Measurements from ENCODE around the gene HMGB1. TPM values are rescaled to one million over a fixed set of nuclear protein-coding genes. Genes with fewer than 3 reads are reported as not detected.

Gene HMGB1
- total RNA-seq, 4 donors from 2014 or later = 212 to 327 (median 271) TPM

DNA sequence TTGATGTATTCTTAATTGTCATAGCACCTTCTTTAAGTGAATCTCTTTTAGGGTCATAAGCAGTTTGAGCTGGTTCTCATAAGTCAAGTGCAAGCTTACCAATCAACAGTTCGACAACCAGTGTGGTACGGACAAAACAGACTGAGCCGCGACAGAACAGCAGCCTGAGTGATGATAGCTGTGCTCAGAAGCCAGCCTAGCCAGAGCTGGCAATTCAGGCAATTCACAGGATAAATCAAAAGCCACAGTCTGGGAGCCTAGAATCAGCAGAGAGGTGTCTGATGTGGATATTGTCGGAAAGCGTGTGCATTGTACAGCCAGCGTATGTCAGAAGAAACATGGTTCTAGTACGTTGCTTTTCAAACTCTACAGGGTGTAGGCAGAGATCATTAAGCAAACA is 28.6 kb downstream of the HMGB1 start:
- 92% methylated on average over 8 of the region's 8 CpGs for WGBS
- no peaks in the 10 kb centered on the region for H3K36me3 ChIP-seq
- TF ChIP-seq EP300 (IDR thresholded peaks at IDR 0.05) (no peak), POLR2A (IDR thresholded peaks at IDR 0.05) (no peak), POLR2AphosphoS5 (IDR thresholded peaks at IDR 0.05) (no peak)
- TF ChIP-seq, protein P1, sequence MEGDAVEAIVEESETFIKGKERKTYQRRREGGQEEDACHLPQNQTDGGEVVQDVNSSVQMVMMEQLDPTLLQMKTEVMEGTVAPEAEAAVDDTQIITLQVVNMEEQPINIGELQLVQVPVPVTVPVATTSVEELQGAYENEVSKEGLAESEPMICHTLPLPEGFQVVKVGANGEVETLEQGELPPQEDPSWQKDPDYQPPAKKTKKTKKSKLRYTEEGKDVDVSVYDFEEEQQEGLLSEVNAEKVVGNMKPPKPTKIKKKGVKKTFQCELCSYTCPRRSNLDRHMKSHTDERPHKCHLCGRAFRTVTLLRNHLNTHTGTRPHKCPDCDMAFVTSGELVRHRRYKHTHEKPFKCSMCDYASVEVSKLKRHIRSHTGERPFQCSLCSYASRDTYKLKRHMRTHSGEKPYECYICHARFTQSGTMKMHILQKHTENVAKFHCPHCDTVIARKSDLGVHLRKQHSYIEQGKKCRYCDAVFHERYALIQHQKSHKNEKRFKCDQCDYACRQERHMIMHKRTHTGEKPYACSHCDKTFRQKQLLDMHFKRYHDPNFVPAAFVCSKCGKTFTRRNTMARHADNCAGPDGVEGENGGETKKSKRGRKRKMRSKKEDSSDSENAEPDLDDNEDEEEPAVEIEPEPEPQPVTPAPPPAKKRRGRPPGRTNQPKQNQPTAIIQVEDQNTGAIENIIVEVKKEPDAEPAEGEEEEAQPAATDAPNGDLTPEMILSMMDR (IDR thresholded peaks at IDR 0.05) = no peak

DNA sequence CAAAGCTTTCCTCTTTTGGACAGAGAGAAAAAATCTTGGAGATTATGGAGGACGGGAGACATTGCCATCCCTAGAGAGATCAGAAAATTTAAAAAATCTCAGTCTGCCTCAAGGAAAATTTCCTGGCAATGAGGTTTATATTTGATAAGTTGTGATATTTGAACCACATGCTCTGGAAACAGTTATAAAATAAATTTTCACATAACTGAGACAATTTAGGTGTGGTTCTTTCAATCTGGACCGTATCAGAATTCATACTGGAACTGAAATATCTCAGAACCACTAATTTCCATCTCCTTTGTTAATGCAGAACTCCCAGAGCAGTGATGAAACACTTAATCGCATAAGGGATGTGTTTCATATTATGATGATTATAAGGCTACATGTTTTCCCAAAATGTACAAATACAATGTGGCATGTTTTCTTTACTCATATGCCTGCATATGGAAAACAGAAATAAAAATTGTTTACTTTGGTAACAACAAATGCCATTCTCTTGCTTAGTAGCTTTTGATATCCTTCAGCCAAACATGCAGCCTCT is 29.8 kb downstream of the HMGB1 start:
- WGBS = 51% methylated on average over 3 of the region's 3 CpGs
- H3K4me3 ChIP-seq = no peak overlapping the region
- TF ChIP-seq POLR2A (IDR thresholded peaks at IDR 0.05) = no peak
- TF ChIP-seq POLR2AphosphoS5 (IDR thresholded peaks at IDR 0.05) = no peak
- TF ChIP-seq EP300 (IDR thresholded peaks at IDR 0.05) = no peak
- TF ChIP-seq, protein P1 (IDR thresholded peaks at IDR 0.05) = no peak

More for the DNA sequence above, 28.6 kb downstream of the HMGB1 start:
- Histone ChIP-seq H3K4me1 (no peaks in the 10 kb centered on the region), H3K27me3 (no peaks in the 10 kb centered on the region), H3K4me3 (no peak overlapping the region), H3K27ac (no peak overlapping the region), H3K9me3 (no peaks in the 10 kb centered on the region)
- no peak for DNase-seq (ENCODE audit: low spot score in 2 of 2)

DNA sequence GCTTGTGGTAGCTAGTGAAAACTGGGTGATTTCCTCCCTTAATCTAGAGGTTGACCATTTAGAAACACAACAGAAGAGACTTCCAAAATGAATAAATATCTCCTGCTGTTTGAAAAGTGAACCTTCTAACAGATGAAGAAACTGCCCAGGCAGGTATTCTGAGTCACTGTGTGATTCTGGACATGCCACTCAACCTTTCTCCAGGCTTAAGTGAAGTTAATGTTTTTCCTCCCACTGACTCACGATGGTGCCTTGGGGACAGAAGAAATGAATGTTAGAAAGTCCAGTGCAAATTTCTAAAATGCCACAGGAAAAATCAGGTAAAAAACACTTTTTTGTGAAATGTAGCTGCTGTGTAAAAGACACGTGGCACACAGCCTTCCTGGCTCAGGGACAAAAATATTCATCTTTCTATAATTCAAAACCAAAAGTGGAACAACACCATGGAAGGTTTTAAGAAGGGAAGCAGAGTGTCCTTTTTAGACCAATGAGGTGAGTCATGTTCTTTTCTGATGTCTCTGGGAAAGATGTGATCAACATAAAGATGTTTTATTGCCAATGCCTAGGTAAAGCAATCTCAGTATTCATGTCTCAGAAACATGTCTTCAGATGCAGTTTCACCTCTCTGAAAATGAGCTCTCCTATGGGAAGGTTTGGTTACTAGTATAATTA is 34.3 kb downstream of the HMGB1 start:
- Histone ChIP-seq H3K27ac (peak overlapping the region; percentile 36), H3K4me1 (peaks cover 24% of the 10 kb centered on the region), H3K36me3 (no peaks in the 10 kb centered on the region)

More for the DNA sequence above, 29.8 kb downstream of the HMGB1 start:
- Histone ChIP-seq H3K4me1 (peaks cover 9% of the 10 kb centered on the region), H3K27ac (no peak overlapping the region), H3K27me3 (no peaks in the 10 kb centered on the region), H3K36me3 (no peaks in the 10 kb centered on the region), H3K9me3 (no peaks in the 10 kb centered on the region)
- DNase-seq (ENCODE audit: low spot score in 2 of 2) = no peak

DNA sequence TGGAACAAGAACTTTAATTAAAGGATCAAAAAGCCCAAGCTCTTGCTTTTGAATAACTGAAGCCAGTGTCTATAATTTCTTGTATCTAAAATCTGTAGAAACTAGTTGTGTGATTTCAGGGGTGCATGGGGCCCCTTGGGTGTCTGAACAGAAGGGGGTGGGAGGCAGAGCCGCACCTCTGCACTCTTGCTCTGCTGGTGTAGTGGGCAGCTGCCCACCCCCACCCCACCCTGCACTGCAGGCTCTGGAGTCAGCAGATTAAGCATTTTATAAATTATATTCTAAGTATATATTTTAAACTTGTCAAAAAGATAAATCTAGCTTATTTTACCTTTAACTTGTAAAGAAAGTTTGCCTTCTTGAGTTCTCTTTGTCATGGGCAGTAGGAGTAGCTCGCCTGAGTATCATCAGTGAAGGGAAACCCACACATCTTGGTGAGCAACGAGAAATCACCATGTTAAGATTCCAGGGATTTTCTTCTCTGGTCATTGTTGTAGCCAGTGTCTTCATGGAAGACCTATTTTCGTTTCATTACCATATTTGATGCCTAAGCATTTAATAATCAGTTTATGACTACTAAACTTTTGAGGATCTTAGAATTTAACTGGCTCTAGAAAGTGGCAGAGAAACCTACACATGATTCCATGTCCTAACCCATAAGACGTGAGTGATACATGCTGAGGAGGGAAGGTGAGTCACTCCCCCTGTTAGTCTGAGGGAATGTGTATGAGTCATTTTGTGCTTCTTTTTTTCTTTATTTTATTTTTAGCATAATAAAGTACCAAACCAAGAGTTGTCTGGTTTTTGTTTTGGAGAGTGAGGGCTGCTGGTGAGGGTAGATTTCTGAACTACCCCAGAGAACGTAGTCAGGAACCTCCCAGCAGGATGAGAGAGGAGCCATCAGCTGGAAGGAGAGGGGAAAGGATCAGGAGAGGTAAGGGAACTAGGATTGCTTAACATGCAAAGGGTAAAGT is 35.7 kb downstream of the HMGB1 start:
- Histone ChIP-seq H3K27me3 (no peaks in the 10 kb centered on the region), H3K4me1 (peaks cover 24% of the 10 kb centered on the region), H3K9me3 (no peaks in the 10 kb centered on the region), H3K36me3 (no peaks in the 10 kb centered on the region), H3K27ac (peak overlapping the region; percentile 36), H3K4me3 (no peak overlapping the region)
- WGBS = 31% methylated on average over 6 of the region's 6 CpGs
- DNase-seq (ENCODE audit: low spot score in 2 of 2) = no peak
- TF ChIP-seq, protein P1 (IDR thresholded peaks at IDR 0.05) = no peak
- no peak for TF ChIP-seq EP300 (IDR thresholded peaks at IDR 0.05)
- TF ChIP-seq POLR2A (IDR thresholded peaks at IDR 0.05) = no peak
- TF ChIP-seq POLR2AphosphoS5 (IDR thresholded peaks at IDR 0.05) = no peak

More for the DNA sequence above, 34.3 kb downstream of the HMGB1 start:
- no peak for DNase-seq (ENCODE audit: low spot score in 2 of 2)
- H3K27me3 ChIP-seq = no peaks in the 10 kb centered on the region
- no peak overlapping the region for H3K4me3 ChIP-seq
- H3K9me3 ChIP-seq = no peaks in the 10 kb centered on the region
- TF ChIP-seq POLR2AphosphoS5 (IDR thresholded peaks at IDR 0.05) (no peak), POLR2A (IDR thresholded peaks at IDR 0.05) (no peak), EP300 (IDR thresholded peaks at IDR 0.05) (no peak)
- TF ChIP-seq, protein P1 (IDR thresholded peaks at IDR 0.05) = no peak
- WGBS = 49% methylated on average over 2 of the region's 2 CpGs

Data from suprapubic skin (tissue), 4 donors.